Chondrocyte (in vitro differentiated cells): Measurements from ENCODE around the gene PRR23A. TPM values are rescaled to one million over a fixed set of nuclear protein-coding genes. Genes with fewer than 3 reads are reported as not detected.

Experiments used
- DNase-seq: peaks from one replicate; pipeline ENCODE4 v3.0.0; 2021; ENCODE audit warnings: mixed read lengths, low spot score
- H3K27ac Mint-ChIP-seq: one replicate; pipeline ENCODE4 v1.8.0; 2021; ENCODE audit warnings: mild to moderate bottlenecking, moderate library complexity, mixed read lengths; ENCODE audit not compliant: unreplicated experiment
- H3K27me3 Mint-ChIP-seq: 2 replicates; pipeline ENCODE4 v1.8.0; 2021; ENCODE audit warnings: low read depth, mixed read lengths
- H3K36me3 Mint-ChIP-seq: 2 replicates; pipeline ENCODE4 v1.8.0; 2021; ENCODE audit warnings: low read depth, mixed read lengths
- H3K4me1 Mint-ChIP-seq: 2 replicates; pipeline ENCODE4 v1.8.0; 2021; ENCODE audit warnings: low read depth, mild to moderate bottlenecking, mixed read lengths
- H3K4me3 Mint-ChIP-seq: one replicate; pipeline ENCODE4 v1.8.0; 2021; ENCODE audit warnings: mild to moderate bottlenecking, moderate library complexity, mixed read lengths; ENCODE audit not compliant: unreplicated experiment
- H3K9me3 Mint-ChIP-seq: 2 replicates; pipeline ENCODE4 v1.8.0; 2021; ENCODE audit warnings: low read depth, mixed read lengths
- CTCF ChIP-seq: fragments of 200-600 bp; sonication (generic); IDR thresholded peaks from 2 replicates; pipeline ENCODE4 v1.5.0; 2021; ENCODE audit warnings: antibody characterized with exemption, mild to moderate bottlenecking, moderate library complexity
- total RNA-seq: library from RNA; stranded (reverse); gene quantifications from 3 replicates; pipeline ENCODE4 v1.2.1, GENCODE V29; 2021

The PRR23A gene
- total RNA-seq, 1 donor from 2014 or later, result not detected

DNA sequence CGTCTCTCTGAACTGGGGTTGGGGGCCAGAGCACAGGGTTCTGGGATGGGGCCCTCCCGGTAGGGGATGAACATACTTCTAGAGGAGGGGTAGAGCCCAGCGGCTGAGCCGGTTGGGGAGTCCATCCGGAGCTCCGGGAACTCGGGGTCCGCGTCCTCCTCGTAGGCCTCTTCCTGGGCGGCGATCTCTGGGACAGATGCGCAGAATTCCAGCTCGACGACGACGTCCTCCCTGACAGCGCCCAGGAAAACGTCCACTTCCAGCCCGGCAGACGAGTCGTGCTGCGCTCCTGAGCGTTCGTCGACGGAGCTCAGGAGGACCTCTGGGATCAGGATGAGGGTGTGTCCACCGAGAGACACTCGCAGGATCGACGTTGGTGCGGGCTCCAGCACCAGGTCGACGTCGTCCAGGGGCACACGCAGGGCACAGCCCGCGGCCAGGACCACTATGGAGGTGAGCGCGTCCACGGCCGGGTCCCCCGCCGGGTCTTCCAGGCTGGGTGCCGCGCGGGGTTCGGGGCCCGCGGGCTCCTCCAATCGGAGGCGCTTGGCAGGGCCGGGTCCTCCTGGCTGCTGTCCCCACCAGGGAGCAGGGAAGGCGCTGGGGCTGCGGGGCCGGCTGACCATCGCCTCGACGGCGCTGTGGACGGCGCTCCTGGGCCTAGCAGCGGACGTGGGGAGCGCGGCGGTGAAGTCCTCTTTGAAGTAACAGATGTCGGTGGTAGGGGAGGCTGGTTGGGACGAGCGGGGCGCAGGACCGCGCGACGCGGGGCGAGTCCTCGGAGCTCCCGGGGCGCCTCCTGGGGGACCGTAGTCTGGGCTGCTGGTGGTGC, 14.2 kb upstream of the PRR23A start:
- TF ChIP-seq CTCF, result no peak
- Mint-ChIP-seq H3K9me3 (no peaks in the 10 kb centered on the region), H3K4me1 (no peaks in the 10 kb centered on the region), H3K27ac (no peak overlapping the region), H3K4me3 (no peak overlapping the region), H3K27me3 (no peaks in the 10 kb centered on the region), H3K36me3 (no peaks in the 10 kb centered on the region)
- DNase-seq, result no peak

- Mint-ChIP-seq H3K4me3 (no peak overlapping the region), H3K36me3 (peaks cover 1% of the 10 kb centered on the region), H3K9me3 (peaks cover 15% of the 10 kb centered on the region), H3K27ac (no peak overlapping the region), H3K27me3 (no peaks in the 10 kb centered on the region), H3K4me1 (no peaks in the 10 kb centered on the region)
- DNase-seq, result no peak
- no peak for TF ChIP-seq CTCF
Observed at GRCh38 chr3:139016430-139017048, 10.5 kb upstream of the PRR23A start.

DNA sequence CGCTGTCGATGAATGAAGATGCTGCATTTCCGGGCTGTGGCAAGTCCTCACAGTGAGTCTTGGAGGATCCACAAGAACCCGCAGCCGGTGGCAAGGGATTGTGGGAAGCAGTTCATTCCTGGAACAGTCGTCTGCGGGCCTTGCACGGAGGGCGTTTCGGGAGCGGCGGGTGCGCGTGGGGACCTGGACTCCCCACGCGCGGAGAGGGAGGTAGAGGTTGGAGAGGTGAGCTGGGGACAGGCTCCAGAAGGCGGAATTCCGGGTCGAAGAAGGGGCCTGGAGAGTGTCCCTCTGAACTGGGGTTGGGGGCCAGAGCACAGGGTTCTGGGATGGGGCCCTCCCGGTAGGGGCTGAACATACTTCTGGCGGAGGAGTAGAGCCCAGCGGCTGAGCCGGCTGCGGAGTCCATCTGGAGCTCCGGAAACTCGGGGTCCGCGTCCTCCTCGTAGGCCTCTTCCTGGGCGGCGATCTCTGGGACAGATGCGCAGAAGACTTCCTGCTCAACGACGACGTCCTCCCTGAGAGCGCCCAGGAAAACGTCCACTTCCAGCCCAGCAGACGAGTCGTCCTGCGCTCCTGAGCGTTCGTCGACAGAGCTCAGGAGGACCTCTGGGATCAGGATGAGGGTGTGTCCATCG, 593 bp downstream of the PRR23A start:
- H3K36me3 Mint-ChIP-seq, result peaks cover 3% of the 10 kb centered on the region
- no peaks in the 10 kb centered on the region for H3K27me3 Mint-ChIP-seq
- no peak overlapping the region for H3K4me3 Mint-ChIP-seq
- H3K27ac Mint-ChIP-seq, result no peak overlapping the region
- no peak for DNase-seq
- no peak for TF ChIP-seq CTCF
- peaks cover 38% of the 10 kb centered on the region for H3K9me3 Mint-ChIP-seq
- H3K4me1 Mint-ChIP-seq, result no peaks in the 10 kb centered on the region

DNA sequence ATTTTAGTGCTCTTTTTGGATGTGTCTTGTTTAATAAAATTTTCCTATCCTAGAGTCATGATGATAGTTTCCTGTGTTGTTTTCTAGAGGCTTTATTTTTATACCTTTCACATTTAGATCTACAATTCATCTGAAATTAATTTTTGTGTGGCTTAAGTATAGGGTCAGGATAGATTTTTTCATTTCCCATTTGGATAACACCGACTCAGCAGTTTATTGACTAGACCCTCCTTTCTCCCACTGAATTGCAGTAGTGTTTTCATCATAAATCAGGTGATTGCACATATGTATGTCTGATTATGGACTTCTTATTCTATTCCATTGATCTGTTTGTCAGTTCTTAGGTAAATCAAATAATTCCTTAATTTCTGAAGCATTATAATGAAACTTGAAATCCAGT, 10.4 kb downstream of the PRR23A start:
- DNase-seq, result no peak
- Mint-ChIP-seq H3K27ac (no peak overlapping the region), H3K4me3 (no peak overlapping the region), H3K4me1 (no peaks in the 10 kb centered on the region), H3K9me3 (peaks cover 2% of the 10 kb centered on the region), H3K36me3 (no peaks in the 10 kb centered on the region), H3K27me3 (peaks cover 36% of the 10 kb centered on the region)
- no peak for TF ChIP-seq CTCF

- TF ChIP-seq CTCF, result no peak
- no peaks in the 10 kb centered on the region for H3K4me1 Mint-ChIP-seq
- H3K27me3 Mint-ChIP-seq, result peaks cover 26% of the 10 kb centered on the region
- no peaks in the 10 kb centered on the region for H3K9me3 Mint-ChIP-seq
- H3K36me3 Mint-ChIP-seq, result no peaks in the 10 kb centered on the region
- H3K27ac Mint-ChIP-seq, result no peak overlapping the region
- DNase-seq, result no peak
- H3K4me3 Mint-ChIP-seq, result no peak overlapping the region
Observed at GRCh38 chr3:138987181-138987580, 18.9 kb downstream of the PRR23A start.
